HG03354 (cell line): ENCODE data around the gene CDHR2.

ENCODE experiments used
- ATAC-seq: cut with Tn5 transposase; IDR thresholded peaks from one replicate; pipeline ENCODE4 v1.9.1; 2021; ENCODE audit warnings: mild to moderate bottlenecking; ENCODE audit not compliant: unreplicated experiment, poor library complexity, severe bottlenecking

Gene CDHR2

GRCh38 chr5:176630681-176631222 lies 81.6 kb downstream of the CDHR2 start:
- ATAC-seq: no peak

DNA sequence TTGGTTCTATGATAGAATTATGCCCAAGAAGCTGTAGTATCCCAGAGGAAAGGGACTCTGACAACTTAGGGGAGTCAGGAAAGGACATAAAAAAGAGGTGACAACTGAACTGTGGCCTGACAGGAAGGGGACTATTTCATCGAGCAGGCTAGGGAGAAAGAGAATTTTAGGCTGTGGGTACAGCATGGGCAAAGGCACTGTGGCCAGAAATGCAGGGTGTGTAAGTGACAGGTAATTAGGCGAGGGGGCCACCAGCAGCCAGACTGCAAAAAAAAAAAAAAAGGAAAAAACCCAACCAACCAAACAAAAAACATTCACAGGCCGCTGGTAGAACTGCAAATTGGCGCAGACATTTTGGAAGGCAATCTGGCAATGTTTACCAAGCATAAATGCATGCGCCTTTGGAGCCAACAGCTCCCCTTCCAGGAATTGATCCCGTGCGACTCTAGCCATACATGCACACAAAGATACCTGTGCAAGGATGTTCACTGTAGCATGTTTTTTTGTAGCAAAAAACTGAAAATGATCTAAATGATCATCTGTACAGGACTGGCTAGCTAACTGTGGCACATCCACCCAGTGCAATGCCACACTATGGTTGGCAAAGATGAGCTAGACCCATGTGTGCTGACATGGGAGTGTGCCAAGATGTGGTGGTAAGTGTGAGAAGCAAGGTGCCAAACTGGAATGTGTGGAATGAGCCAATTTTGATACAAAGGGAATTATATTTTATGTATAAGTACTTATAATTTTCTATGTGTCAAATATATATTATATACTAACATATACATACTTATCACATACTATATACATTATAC lies 82.5 kb downstream of the CDHR2 start:
- no peak for ATAC-seq

DNA sequence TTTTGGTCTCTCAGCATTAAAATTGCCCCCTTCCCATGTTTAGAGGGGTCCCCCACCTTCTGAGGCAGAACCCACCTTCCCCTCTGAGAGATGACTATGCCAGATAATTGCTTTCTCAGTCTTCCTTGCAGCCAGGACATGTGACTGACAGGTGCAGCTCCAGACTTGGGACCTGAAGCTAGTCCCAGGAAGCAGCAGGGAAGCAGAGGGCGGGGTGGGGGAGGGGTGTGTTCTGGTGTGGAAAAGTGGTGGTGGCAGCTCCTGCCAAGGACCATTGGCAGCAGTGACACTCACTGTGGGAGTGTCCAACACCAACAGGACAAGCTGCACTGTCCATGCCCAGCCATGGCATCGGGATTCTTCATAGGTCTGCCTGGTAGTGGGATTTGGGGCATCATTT lies 83.6 kb downstream of the CDHR2 start:
- no peak for ATAC-seq

DNA sequence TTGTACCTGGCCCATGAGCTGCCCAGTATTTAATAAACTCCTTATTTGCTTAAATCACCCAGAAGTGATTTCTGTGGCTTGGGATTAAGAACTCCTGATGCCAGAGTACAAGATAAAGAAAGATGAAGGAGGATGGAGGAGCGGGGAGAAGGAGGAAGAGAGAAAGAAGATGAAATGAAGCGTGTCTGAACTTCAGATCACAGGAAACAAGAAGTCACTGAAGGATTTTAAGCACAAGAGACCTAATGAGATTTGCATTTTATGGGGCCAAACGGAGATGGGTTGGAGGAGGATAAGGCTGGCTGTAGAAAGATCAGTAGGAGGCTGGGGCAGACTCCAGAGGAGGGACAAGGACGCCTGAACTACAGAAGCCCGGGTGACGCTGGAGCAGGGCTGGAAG lies 84.5 kb downstream of the CDHR2 start:
- no peak for ATAC-seq

GRCh38 chr5:176636426-176636825 lies 87.3 kb downstream of the CDHR2 start:
- no peak for ATAC-seq

- no peak for ATAC-seq
Observed at GRCh38 chr5:176637556-176637955, 88.4 kb downstream of the CDHR2 start.

GRCh38 chr5:176638437-176638836 lies 89.3 kb downstream of the CDHR2 start:
- ATAC-seq: no peak

DNA sequence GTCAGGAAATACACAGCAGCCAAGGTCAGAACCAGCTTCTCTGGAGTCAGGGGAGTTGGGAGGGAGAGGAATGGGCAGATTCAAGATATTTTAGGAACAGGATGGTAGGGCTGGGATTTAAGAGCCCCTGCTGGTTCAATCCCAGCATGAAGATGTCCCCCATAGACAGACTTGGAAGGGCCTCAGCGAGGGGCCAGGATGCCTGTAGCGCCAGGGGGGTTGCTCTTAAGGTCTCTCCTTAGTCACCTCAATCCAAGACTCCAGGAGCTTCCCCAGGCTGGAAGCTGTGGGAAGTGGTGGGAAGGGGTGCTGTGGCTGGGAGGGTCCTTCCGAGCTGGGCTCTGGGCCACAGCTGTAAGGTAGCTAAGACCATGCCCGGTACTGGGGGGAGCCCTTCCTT lies 90.1 kb downstream of the CDHR2 start:
- ATAC-seq: no peak

DNA sequence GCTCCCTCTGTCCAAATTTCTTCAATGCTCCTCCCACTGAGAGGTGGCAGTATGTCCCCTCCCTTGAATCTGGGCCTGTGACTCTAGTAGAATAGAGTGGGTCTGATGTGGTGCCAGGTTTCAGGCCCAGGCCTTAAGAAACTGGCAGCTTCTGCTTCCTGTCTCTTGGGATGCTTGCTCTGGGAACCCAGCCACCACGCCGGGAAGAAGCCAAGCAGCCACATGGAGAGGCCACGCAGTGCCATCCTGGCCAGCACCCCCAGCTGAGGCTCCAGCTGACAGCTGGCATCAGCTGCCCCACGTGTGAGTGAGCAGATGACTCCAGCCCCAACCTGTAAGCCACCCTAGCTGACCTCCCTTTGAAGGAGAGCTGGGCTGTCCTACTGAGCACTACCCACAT lies 90.8 kb downstream of the CDHR2 start:
- no peak for ATAC-seq

- ATAC-seq: no peak
Observed at GRCh38 chr5:176640616-176641015, 91.5 kb downstream of the CDHR2 start.

DNA sequence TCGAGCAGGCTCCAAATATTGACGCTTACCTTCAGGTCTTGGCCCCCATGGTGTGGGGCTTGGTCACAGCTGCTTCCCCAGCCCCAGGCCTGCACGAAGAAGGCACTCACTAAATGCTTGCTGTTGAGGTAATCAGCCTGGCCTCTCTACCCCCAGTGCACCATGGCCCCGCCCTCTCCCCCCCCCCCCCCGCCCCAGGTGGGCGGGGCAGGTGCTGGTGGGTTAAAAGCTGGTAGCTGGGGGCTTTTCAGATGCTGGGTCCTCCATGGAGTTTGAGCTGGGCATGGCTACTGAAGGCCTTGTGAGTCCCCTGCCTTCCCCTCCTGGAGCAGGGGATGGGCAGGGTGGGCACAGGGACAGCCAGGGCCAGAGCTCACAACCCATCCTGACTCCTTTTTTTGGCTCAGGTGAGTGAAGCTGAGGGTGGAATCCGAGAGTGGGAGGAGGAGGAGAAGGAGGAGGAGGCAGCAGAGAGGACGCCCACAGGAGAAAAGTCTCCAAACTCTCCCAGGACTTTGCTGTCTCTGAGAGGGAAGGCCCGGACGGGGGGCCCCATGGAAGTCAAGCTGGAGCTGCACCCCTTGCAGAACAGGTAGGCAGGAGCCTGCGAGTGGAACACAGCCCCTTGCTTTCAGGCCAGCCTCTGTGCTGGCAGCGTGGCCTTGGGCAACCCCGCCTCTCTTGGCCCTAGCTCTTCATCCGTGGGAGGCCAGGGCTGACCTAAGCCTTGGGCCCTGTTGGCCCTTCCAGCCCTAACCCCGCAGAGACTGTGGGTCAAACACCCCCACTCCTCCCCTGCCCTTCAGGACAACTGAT lies 93.7 kb downstream of the CDHR2 start:
- ATAC-seq: no peak

GRCh38 chr5:176643491-176644219 lies 94.5 kb downstream of the CDHR2 start:
- ATAC-seq: no peak

DNA sequence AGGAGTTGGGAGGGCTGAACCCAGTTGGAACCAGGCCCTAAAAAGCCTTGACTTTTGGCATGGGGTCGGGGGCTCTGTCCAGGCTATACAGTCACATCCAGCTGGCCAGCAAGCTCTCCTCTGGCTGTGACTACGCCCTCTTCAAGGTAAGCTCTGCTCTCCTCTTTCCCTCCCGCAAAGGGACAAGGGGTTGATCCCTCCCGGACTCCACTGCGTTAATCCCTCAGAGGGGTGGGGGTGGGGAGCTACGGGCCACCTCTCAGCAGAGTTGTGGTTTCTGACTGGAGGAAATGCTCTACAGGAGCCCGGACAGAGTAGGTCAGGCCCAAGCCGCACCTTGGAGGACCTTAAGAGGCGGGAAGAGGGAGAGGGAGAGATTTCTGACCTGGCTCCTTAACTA lies 95.2 kb downstream of the CDHR2 start:
- ATAC-seq: no peak

- no peak for ATAC-seq
Observed at GRCh38 chr5:176644878-176645670, 95.9 kb downstream of the CDHR2 start.
